K562 (cell line): ENCODE results near the gene EML5. TPM values are rescaled to one million over a fixed set of nuclear protein-coding genes. Genes with fewer than 3 reads are reported as not detected.

Source experiments
- ARID2 ChIP-seq: fragments of 450-650 bp; IDR thresholded peaks from 2 replicates; pipeline ENCODE4 v1.6.1; 2017; ENCODE audit warnings: antibody characterized with exemption, mild to moderate bottlenecking
- ATF2 ChIP-seq: sonication (generic); formaldehyde crosslinking; IDR thresholded peaks from 2 replicates; pipeline ENCODE4 v1.8.1; 2022; ENCODE audit warnings: missing genetic modification reagents
- CAMTA2 ChIP-seq: fragments of 250-450 bp; sonication (Bioruptor Pico); conservative IDR thresholded peaks from 2 replicates; pipeline ENCODE4 v1.5.1; 2022
- DMBX1 ChIP-seq: fragments of 250-450 bp; sonication (Bioruptor Pico); IDR thresholded peaks from 2 replicates; pipeline ENCODE4 v1.8.0; 2022; ENCODE audit warnings: inconsistent platforms, mild to moderate bottlenecking, moderate library complexity, borderline replicate concordance
- GABPA ChIP-seq: fragments of 200-800 bp; sonication (Bioruptor generic); conservative IDR thresholded peaks from 2 replicates; pipeline ENCODE4 v1.6.1; 2016; ENCODE audit warnings: low read depth, missing genetic modification characterization, missing compliant biosample characterization
- KDM2B ChIP-seq: fragments of 250-450 bp; sonication (Bioruptor Pico); IDR thresholded peaks from 2 replicates; pipeline ENCODE4 v1.8.0; 2021; ENCODE audit warnings: mild to moderate bottlenecking, moderate library complexity
- MBD2 ChIP-seq: sonication (generic); IDR thresholded peaks from 2 replicates; pipeline ENCODE4 v1.6.1; 2016; ENCODE audit warnings: low read depth, borderline replicate concordance
- MXD1 ChIP-seq: fragments of 250-450 bp; sonication (Bioruptor Pico); IDR thresholded peaks from 2 replicates; pipeline ENCODE4 v1.8.0; 2021; ENCODE audit warnings: borderline replicate concordance, mild to moderate bottlenecking, moderate library complexity; ENCODE audit not compliant: poor library complexity, severe bottlenecking
- PBX2 ChIP-seq, 2 experiments: IDR thresholded peaks in 1 of 2; conservative IDR thresholded peaks in 1 of 2; 2 replicates each; pipeline ENCODE4 v1.6.1; 2016; ENCODE audit warnings: low read depth in 2 of 2, mild to moderate bottlenecking in 1 of 2, missing compliant biosample characterization in 1 of 2, missing genetic modification characterization in 1 of 2, moderate library complexity in 1 of 2
- PHB2 ChIP-seq: fragments of 450-650 bp; IDR thresholded peaks from 2 replicates; pipeline ENCODE4 v1.6.1; 2017; ENCODE audit warnings: low read depth
- STAG1 ChIP-seq: sonication (generic); formaldehyde crosslinking; IDR thresholded peaks from 2 replicates; pipeline ENCODE4 v1.5.0; 2020; ENCODE audit warnings: missing genetic modification reagents, borderline replicate concordance
- XRCC4 ChIP-seq: IDR thresholded peaks from one replicate; pipeline ENCODE4 v1.6.1; 2011; ENCODE audit not compliant: insufficient read depth, insufficient read length; ENCODE audit errors: extremely low read depth
- ZMIZ1 ChIP-seq, 2 experiments: fragments of 150-350 bp in 1 of 2; IDR thresholded peaks; 2 replicates each; pipeline ENCODE4 v1.6.1; 2012 to 2016; ENCODE audit warnings: low read depth in 2 of 2, low read length in 2 of 2, mild to moderate bottlenecking in 1 of 2, moderate library complexity in 1 of 2
- ZNF12 ChIP-seq: sonication (generic); formaldehyde crosslinking; IDR thresholded peaks from 2 replicates; pipeline ENCODE4 v1.4.0; 2020; ENCODE audit warnings: mild to moderate bottlenecking, missing genetic modification reagents
- ZNF696 ChIP-seq: fragments of 250-450 bp; sonication (Bioruptor Pico); conservative IDR thresholded peaks from 2 replicates; pipeline ENCODE4 v1.4.0; 2020; ENCODE audit warnings: mild to moderate bottlenecking, moderate library complexity
- polyA plus RNA-seq, 8 experiments: library from polyadenylated mRNA; depleted of rRNA in 4 of 8; stranded (reverse) in 5 of 8; unstranded in 3 of 8; fragments of >200 nt; fragmentation: Nextera tagmentation in 2 of 8; fragmentation: Illumina TruSeq in 1 of 8; extraction: Ambion mirVana in 2 of 8; extraction: Trizol in 1 of 8; gene quantifications; 2 replicates each; pipeline versions ENCODE4 v1.2.1 to v1.2.3, GENCODE V29; 2011 to 2014; ENCODE audit warnings: inconsistent platforms in 1 of 8, missing spikeins in 1 of 8
- total RNA-seq, 7 experiments: library from RNA; depleted of rRNA in 6 of 7; stranded (reverse); fragments of >200 nt in 6 of 7; fragmentation: Illumina TruSeq in 2 of 7; extraction: Trizol in 2 of 7; gene quantifications; 2 replicates each; pipeline versions ENCODE4 v1.2.1 to v1.2.3, GENCODE V29; 2011 to 2021; ENCODE audit warnings: low replicate concordance in 1 of 7

Gene EML5
- total and polyA plus RNA-seq, 9 of the 15 experiments (the other 6 are each of a cell fraction or from before 2014, with no cell fraction given): 0.06 to 0.34 (median 0.22) TPM

- TF ChIP-seq MXD1 (CRISPR knock-in tag): no peak
- TF ChIP-seq PHB2: no peak
- TF ChIP-seq GABPA (tag): no peak
- no peak for TF ChIP-seq PBX2 (CRISPR knock-in tag; IDR thresholded peaks at IDR 0.05; ENCODE audit: low read depth)
- no peak for TF ChIP-seq PBX2 (tag; conservative IDR thresholded peaks at IDR 0.05; ENCODE audit: low read depth)
- TF ChIP-seq CAMTA2 (CRISPR knock-in tag): no peak
- no peak for TF ChIP-seq ZMIZ1 (IDR thresholded peaks at IDR 0.05; ENCODE audit: low read depth in 2 of 2, low read length in 2 of 2)
- no peak for TF ChIP-seq ZNF12 (CRISPR knock-in tag)
- TF ChIP-seq KDM2B (CRISPR knock-in tag): no peak
- no peak for TF ChIP-seq XRCC4
- no peak for TF ChIP-seq MBD2
- no peak for TF ChIP-seq ARID2
- TF ChIP-seq DMBX1 (CRISPR knock-in tag): no peak
- TF ChIP-seq ATF2: no peak
- no peak for TF ChIP-seq ZNF696 (CRISPR knock-in tag)
- no peak for TF ChIP-seq STAG1
These were observed at the start of gene EML5 (continued) for GRCh38 chr14:88792473-88793258.
